DMS79 (cell line): ENCODE measurements around the gene CASQ2.

Source experiments
- DNase-seq: peaks from one replicate; lab custom pipeline; 2025; lab: John Stamatoyannopoulos, UW

Gene CASQ2

GRCh38 chr1:115728341-115728740 lies 40.2 kb downstream of the CASQ2 start:
- no peak for DNase-seq

GRCh38 chr1:115727706-115728249 lies 40.7 kb downstream of the CASQ2 start:
- DNase-seq, result no peak

- no peak for DNase-seq
These were observed 41.9 kb downstream of the CASQ2 start for GRCh38 chr1:115726570-115726969.

- DNase-seq, result no peak
These were observed 42.4 kb downstream of the CASQ2 start for GRCh38 chr1:115726161-115726560.

GRCh38 chr1:115725600-115725999 lies 42.9 kb downstream of the CASQ2 start:
- no peak for DNase-seq

- no peak for DNase-seq
These were observed 44.8 kb downstream of the CASQ2 start for GRCh38 chr1:115723756-115724155.

- DNase-seq, result no peak
These were observed 46.3 kb downstream of the CASQ2 start for GRCh38 chr1:115722221-115722620.

GRCh38 chr1:115719285-115719684 lies 49.2 kb downstream of the CASQ2 start:
- DNase-seq, result no peak

GRCh38 chr1:115718011-115718754 lies 50.3 kb downstream of the CASQ2 start:
- DNase-seq, result no peak

GRCh38 chr1:115717541-115717940 lies 51.0 kb downstream of the CASQ2 start:
- no peak for DNase-seq

- DNase-seq, result peak; percentile 86
These were observed 53.9 kb downstream of the CASQ2 start for GRCh38 chr1:115714572-115715141.

GRCh38 chr1:115713906-115714305 lies 54.6 kb downstream of the CASQ2 start:
- DNase-seq, result no peak

- DNase-seq, result no peak
These were observed 55.5 kb downstream of the CASQ2 start for GRCh38 chr1:115712911-115713609.

- DNase-seq, result no peak
These were observed 57.5 kb downstream of the CASQ2 start for GRCh38 chr1:115710859-115711624.

- DNase-seq, result no peak
These were observed 61.7 kb downstream of the CASQ2 start for GRCh38 chr1:115706587-115707425.

- no peak for DNase-seq
These were observed 62.6 kb downstream of the CASQ2 start for GRCh38 chr1:115705963-115706362.

GRCh38 chr1:115705085-115705951 lies 63.2 kb downstream of the CASQ2 start:
- DNase-seq, result no peak

- peak; percentile 16 for DNase-seq
These were observed 65.6 kb downstream of the CASQ2 start for GRCh38 chr1:115702959-115703358.

GRCh38 chr1:115701090-115701489 lies 67.4 kb downstream of the CASQ2 start:
- DNase-seq, result no peak

- no peak for DNase-seq
These were observed 70.9 kb downstream of the CASQ2 start for GRCh38 chr1:115697619-115698018.
